ENCODE measurements around the gene KCNH2. TPM values are rescaled to one million over a fixed set of nuclear protein-coding genes. Genes with fewer than 3 reads are reported as not detected.
"Not testable (repeated sequence)": the region's sequence is repeated elsewhere in the genome, so short reads cannot be mapped to it uniquely, and the experiment has no call there.

The KCNH2 gene
- total RNA-seq, 4 donors from 2014 or later, result 29.8 to 71.7 (median 42.5) TPM

- peaks cover 29 to 43% (median 34%) of the 10 kb centered on the region in 4 donors for H3K4me1 ChIP-seq
- H3K9me3 ChIP-seq, result no peaks in the 10 kb centered on the region
- WGBS, result 83% methylated on average over 5 of the region's 6 CpGs
- H3K27ac ChIP-seq (replicated peaks in 1 of 4), result no peak overlapping the region
- DNase-seq (ENCODE audit: extremely low spot score), result no peak
- H3K4me3 ChIP-seq, result no peak overlapping the region
- H3K36me3 ChIP-seq, result peaks cover 0 to 29% (median 2%) of the 10 kb centered on the region in 4 donors
- peaks cover 0 to 93% (median 32%) of the 10 kb centered on the region in 4 donors for H3K27me3 ChIP-seq
- TF ChIP-seq, protein P1, sequence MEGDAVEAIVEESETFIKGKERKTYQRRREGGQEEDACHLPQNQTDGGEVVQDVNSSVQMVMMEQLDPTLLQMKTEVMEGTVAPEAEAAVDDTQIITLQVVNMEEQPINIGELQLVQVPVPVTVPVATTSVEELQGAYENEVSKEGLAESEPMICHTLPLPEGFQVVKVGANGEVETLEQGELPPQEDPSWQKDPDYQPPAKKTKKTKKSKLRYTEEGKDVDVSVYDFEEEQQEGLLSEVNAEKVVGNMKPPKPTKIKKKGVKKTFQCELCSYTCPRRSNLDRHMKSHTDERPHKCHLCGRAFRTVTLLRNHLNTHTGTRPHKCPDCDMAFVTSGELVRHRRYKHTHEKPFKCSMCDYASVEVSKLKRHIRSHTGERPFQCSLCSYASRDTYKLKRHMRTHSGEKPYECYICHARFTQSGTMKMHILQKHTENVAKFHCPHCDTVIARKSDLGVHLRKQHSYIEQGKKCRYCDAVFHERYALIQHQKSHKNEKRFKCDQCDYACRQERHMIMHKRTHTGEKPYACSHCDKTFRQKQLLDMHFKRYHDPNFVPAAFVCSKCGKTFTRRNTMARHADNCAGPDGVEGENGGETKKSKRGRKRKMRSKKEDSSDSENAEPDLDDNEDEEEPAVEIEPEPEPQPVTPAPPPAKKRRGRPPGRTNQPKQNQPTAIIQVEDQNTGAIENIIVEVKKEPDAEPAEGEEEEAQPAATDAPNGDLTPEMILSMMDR (IDR thresholded peaks at IDR 0.05), result no peak
- TF ChIP-seq POLR2AphosphoS5 (IDR thresholded peaks at IDR 0.05) (no peak), POLR2A (IDR thresholded peaks at IDR 0.05; ENCODE audit: low read depth) (no peak), EP300 (IDR thresholded peaks at IDR 0.05) (no peak)
- intact Hi-C loops (cut with DNase I), result loop anchor here (10.0 kb wide), 1 partner anchor 237 kb away; no protein-coding TSS in a partner anchor
Measured at GRCh38 chr7:151012031-151012692, 34.0 kb upstream of the KCNH2 start.

DNA sequence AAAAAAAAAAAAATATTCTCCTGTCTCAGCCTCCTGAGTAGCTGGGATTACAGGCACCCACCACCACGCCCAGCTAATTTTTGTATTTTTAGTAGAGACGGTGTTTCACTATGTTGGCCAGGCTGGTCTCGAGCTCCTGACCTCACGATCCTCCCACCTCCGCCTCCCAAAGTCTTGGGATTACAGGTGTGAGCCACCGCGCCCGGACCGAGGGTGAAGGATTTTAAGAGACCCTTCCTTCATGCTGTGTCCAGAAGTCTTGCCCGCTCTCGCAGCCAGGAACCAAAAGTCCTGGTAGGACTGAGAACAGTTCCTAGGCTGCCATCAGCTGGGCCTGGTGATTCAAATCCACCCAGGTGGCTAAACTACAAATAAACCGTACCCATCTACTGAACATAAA, 33.5 kb upstream of the KCNH2 start:
- Histone ChIP-seq H3K36me3 (peaks cover 0 to 30% (median 2%) of the 10 kb centered on the region in 4 donors), H3K27me3 (peaks cover 0 to 87% (median 32%) of the 10 kb centered on the region in 4 donors), H3K4me1 (peaks cover 31 to 43% (median 38%) of the 10 kb centered on the region in 4 donors)
- not testable (repeated sequence) for H3K4me3 ChIP-seq; H3K9me3 ChIP-seq; H3K27ac ChIP-seq (replicated peaks in 1 of 4); DNase-seq (ENCODE audit: extremely low spot score)
- intact Hi-C loops (cut with DNase I), result loop anchor here (10.0 kb wide), 1 partner anchor 237 kb away; no protein-coding TSS in a partner anchor
- WGBS, result 88% methylated on average over 12 of the region's 12 CpGs

- 40% methylated on average over 1 of the region's 1 CpG for WGBS
Measured at GRCh38 chr7:151011097-151011409, 32.9 kb upstream of the KCNH2 start.

GRCh38 chr7:151010307-151011096, 32.4 kb upstream of the KCNH2 start:
- Histone ChIP-seq H3K4me1 (peaks cover 35 to 43% (median 38%) of the 10 kb centered on the region in 4 donors), H3K9me3 (no peaks in the 10 kb centered on the region), H3K27ac (replicated peaks in 1 of 4) (no peak overlapping the region), H3K27me3 (peaks cover 0 to 76% (median 24%) of the 10 kb centered on the region in 4 donors), H3K36me3 (peaks cover 0 to 41% (median 2%) of the 10 kb centered on the region in 4 donors), H3K4me3 (no peak overlapping the region)
- 27% methylated on average over 6 of the region's 18 CpGs for WGBS
- no peak for TF ChIP-seq POLR2A (IDR thresholded peaks at IDR 0.05; ENCODE audit: low read depth)
- no peak for TF ChIP-seq EP300 (IDR thresholded peaks at IDR 0.05)
- TF ChIP-seq, protein P1 (IDR thresholded peaks at IDR 0.05), result no peak
- no peak for TF ChIP-seq POLR2AphosphoS5 (IDR thresholded peaks at IDR 0.05)
- intact Hi-C loops (cut with DNase I), result loop anchor here (10.0 kb wide), 1 partner anchor 236 kb away; no protein-coding TSS in a partner anchor
- no peak for DNase-seq (ENCODE audit: extremely low spot score)

More at GRCh38 chr7:151011097-151011409, 32.9 kb upstream of the KCNH2 start:
- Histone ChIP-seq H3K27ac (replicated peaks in 1 of 4) (no peak overlapping the region), H3K27me3 (peaks cover 0 to 82% (median 29%) of the 10 kb centered on the region in 4 donors), H3K9me3 (no peaks in the 10 kb centered on the region), H3K36me3 (peaks cover 0 to 36% (median 2%) of the 10 kb centered on the region in 4 donors), H3K4me1 (peaks cover 35 to 43% (median 38%) of the 10 kb centered on the region in 4 donors), H3K4me3 (no peak overlapping the region)
- intact Hi-C loops (cut with DNase I), result loop anchor here (10.0 kb wide), 1 partner anchor 236 kb away; no protein-coding TSS in a partner anchor
- DNase-seq (ENCODE audit: extremely low spot score), result no peak
- no peak for TF ChIP-seq POLR2A (IDR thresholded peaks at IDR 0.05; ENCODE audit: low read depth)
- TF ChIP-seq, protein P1 (IDR thresholded peaks at IDR 0.05), result no peak
- TF ChIP-seq POLR2AphosphoS5 (IDR thresholded peaks at IDR 0.05), result no peak
- TF ChIP-seq EP300 (IDR thresholded peaks at IDR 0.05), result no peak

DNA sequence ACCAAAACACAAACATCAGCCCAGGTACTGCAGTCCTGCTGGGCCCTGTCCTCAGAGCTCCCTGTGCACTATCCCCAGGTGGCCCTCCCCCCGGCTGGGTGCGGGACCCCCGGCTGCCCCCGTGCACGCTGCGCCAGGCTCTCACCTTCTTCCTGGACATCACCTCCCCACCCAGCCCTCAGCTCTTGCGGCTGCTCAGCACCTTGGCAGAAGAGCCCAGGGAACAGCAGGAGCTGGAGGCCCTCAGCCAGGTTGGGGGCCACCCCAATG, 31.9 kb upstream of the KCNH2 start:
- Histone ChIP-seq H3K27ac (replicated peaks in 1 of 4) (no peak overlapping the region), H3K4me1 (peaks cover 35 to 43% (median 38%) of the 10 kb centered on the region in 4 donors), H3K36me3 (peaks cover 0 to 45% (median 2%) of the 10 kb centered on the region in 4 donors), H3K9me3 (no peaks in the 10 kb centered on the region), H3K4me3 (no peak overlapping the region), H3K27me3 (peaks cover 0 to 71% (median 21%) of the 10 kb centered on the region in 4 donors)
- no peak for DNase-seq (ENCODE audit: extremely low spot score)
- intact Hi-C loops (cut with DNase I), result loop anchor here (10.0 kb wide), 1 partner anchor 235 kb away; no protein-coding TSS in a partner anchor
- TF ChIP-seq POLR2A (IDR thresholded peaks at IDR 0.05; ENCODE audit: low read depth), result no peak
- TF ChIP-seq POLR2AphosphoS5 (IDR thresholded peaks at IDR 0.05), result no peak
- no peak for TF ChIP-seq EP300 (IDR thresholded peaks at IDR 0.05)
- TF ChIP-seq, protein P1 (IDR thresholded peaks at IDR 0.05), result no peak
- 83% methylated on average over 1 of the region's 7 CpGs for WGBS
